VCaP (cell line): ENCODE data around the gene ZNF639.
"Not testable (repeated sequence)": the region's sequence is repeated elsewhere in the genome, so short reads cannot be mapped to it uniquely, and the experiment has no call there.

Experiments used
- H3K27ac ChIP-seq: fragments of 450-650 bp; 2 replicates; pipeline ENCODE4 v1.5.1; 2017
- TF ChIP-seq, protein P1 (sequence below): fragments of 450-650 bp; conservative IDR thresholded peaks from 2 replicates; pipeline ENCODE4 v1.5.1; 2017; ENCODE audit warnings: mild to moderate bottlenecking, moderate library complexity

Gene ZNF639

DNA sequence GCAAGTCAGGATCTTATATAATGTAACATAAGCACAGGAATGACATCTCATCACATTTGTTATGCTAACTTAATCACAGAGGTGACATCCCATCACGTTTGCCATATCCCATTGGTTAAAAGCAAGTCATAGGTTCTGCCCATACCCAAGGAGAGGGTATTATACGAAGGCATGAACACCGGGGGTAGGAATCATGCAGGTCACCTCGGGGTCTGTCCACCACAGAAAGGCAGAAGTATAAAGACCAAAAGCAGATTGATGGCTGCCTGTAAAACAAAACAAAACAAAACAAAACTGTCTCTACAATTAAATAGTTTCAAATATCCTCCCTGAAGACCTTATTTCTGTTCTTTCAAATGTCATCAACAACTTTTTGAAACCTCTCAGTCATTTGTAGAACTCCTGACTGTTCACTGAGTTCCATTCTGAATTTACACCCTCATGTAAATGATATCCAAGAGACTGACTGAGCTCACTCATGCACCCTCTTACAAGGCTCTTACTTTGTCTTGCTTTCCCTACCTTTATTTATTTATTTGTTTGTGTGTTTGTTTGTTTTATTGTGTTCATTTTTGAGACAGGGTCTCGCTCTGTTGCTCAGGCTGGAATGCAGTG, 22.7 kb upstream of the ZNF639 start:
- TF ChIP-seq, protein P1, sequence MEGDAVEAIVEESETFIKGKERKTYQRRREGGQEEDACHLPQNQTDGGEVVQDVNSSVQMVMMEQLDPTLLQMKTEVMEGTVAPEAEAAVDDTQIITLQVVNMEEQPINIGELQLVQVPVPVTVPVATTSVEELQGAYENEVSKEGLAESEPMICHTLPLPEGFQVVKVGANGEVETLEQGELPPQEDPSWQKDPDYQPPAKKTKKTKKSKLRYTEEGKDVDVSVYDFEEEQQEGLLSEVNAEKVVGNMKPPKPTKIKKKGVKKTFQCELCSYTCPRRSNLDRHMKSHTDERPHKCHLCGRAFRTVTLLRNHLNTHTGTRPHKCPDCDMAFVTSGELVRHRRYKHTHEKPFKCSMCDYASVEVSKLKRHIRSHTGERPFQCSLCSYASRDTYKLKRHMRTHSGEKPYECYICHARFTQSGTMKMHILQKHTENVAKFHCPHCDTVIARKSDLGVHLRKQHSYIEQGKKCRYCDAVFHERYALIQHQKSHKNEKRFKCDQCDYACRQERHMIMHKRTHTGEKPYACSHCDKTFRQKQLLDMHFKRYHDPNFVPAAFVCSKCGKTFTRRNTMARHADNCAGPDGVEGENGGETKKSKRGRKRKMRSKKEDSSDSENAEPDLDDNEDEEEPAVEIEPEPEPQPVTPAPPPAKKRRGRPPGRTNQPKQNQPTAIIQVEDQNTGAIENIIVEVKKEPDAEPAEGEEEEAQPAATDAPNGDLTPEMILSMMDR = no peak

DNA sequence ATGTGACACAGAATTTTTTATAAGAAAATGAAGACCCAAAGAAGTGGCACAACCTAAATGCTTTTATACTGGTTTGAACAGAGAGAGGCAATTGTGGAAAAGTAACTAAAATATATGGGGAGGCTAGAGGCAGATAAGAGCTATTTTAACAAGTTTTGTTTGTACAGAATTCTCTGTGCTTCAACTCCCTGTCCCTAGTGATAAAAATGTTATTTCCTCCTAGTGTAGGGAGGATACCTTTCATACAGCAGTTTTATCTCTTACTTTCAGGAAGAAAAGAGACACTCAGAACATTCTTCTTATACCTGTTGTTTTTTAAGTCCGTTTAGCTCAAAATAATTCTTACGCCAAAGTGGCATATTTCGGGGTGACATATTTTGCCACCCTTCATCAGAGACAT, 21.2 kb upstream of the ZNF639 start:
- no peak overlapping the region for H3K27ac ChIP-seq
- TF ChIP-seq, protein P1 = no peak

More for the DNA sequence above, 22.7 kb upstream of the ZNF639 start:
- no peak overlapping the region for H3K27ac ChIP-seq

DNA sequence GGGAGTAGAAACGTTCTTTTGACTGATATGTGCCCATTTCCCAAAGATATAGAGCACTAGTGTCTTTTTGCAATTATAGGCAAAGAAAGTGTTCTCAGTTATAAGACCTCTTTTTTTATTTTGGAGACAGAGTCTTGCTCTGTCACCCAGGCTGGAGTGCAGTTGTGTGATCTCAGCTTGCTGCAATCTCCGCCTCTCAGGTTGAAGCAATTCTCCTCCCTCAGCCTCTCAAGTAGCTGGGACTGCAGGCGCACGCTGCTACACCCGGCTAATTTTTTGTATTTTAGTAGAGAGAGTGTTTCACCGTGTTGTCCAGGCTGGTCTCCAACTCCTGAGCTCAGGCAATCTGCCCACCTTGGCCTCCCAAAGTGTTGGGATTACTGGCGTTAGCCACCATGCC, 20.7 kb upstream of the ZNF639 start:
- no peak overlapping the region for H3K27ac ChIP-seq
- TF ChIP-seq, protein P1 = no peak

DNA sequence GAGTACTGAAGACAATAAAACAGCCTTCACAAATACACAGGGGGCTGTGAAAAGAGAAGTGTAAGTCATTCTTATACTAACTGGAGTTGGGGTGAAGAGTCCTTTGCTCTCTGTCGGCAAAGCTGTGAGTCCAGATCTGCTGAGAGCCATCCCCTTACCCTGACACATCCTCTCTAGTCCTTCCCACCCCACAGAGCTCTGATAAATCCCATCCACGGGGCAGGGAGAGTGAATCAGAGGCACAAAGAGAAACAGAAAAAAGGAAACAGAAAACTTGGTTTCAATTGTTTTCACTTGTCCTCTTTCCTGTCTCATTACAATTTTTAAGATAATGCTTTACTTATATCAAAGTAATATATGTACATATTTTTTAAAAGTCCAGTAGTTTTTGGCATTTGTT, 18.2 kb upstream of the ZNF639 start:
- no peak overlapping the region for H3K27ac ChIP-seq
- TF ChIP-seq, protein P1 = no peak

DNA sequence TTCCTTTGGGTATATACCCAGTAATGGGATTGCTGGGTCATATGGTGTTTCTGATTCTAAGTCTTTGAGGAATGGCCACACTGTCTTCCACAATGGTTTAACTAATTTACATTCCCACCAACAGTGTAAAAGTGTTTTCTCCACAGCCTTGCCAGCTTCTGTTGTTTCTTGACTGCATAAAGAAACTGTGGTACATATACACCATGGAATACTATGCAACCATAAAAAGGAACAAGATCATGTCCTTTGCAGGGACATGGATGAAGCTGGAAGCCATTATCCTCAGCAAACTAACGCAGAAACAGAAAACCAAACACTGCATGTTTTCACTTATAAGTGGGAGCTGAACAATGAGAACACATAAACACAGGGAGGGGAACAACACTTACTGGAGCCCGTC, 15.5 kb upstream of the ZNF639 start:
- H3K27ac ChIP-seq = not testable (repeated sequence)

DNA sequence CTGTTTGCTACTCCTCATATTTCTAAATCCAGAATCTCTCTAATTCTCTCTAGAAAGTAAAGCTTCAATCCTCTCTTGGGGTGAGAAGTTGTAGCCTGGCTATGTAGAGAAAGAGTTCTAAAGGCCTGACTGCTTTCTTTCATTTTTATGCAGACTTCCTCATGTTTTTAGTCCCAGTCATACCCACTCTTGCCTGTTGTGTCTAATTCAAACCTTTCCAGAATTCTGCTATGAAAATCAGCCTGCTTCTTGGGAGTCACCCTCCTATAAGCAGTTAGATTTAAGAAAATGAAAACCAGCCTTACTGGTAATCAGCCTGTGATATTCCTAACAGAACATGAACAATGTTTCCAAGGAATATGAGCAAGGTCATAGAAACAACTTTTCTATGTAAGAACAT, 14.8 kb upstream of the ZNF639 start:
- H3K27ac ChIP-seq = no peak overlapping the region
- TF ChIP-seq, protein P1 = no peak

DNA sequence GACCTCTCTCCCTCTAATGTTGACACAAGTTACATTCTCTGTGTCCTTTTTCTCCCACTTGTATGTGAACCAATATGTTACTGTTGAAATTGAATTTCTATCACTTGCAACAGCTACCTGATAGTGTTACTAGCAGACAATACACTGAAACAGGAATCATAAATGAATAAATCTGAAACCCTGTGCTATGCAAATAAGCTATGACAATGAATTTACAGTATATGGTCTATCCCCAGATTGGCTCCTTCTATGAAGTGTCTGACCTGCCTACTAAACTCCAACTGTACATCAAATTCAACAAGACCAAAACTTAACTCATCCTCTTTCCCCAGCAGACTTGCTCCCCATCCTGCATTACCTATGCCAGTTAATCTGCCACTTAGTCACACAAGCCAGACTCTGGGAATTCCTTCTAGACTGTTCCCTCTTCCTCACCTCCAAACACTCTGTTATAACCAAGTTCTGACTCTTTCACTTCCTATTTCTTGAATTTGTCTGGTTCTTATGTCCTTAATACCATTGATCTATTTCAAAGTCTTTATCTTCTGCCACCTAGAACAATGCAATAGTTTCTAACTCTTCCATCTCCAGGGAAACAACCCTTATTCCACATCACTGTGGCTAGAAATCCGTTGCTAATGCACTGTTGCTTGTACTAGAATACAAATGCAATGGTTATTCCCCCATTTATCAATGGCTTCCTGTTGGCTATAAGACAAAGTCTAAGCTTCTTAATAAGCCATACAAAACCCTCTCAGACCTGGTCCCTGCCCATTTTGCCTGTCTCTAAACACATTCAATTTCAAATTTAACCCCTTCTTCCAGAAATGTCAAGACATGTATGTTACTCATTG, 13.4 kb upstream of the ZNF639 start:
- TF ChIP-seq, protein P1 = no peak
- no peak overlapping the region for H3K27ac ChIP-seq

DNA sequence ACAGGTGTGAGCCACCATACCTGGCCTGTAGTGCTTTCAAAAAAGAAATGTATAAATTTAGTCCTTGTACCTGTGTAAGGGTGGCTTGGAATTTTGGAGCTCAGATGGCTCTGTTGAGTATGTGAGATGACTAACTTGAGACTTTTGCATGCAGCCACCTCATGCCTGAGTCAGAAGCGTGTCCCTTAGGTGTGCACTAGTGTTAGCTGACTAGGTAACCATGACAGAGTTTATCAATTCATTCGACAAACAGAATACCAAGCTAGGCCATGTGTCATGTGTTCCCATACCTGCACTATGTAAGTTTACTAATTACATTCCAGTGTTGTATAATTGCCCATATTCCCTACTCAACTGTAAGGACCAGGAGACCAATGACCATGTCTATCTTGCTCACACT, 4.0 kb upstream of the ZNF639 start:
- H3K27ac ChIP-seq = no peak overlapping the region
- TF ChIP-seq, protein P1 = no peak
